Testis (tissue), 2 donors: ENCODE measurements around the gene MACROD2.

Experiments used
- CTCF ChIP-seq, 3 experiments: fragments of 450-650 bp in 2 of 3; fragments of 200-600 bp in 1 of 3; sonication (generic) in 1 of 3; IDR thresholded peaks; one replicate each; pipeline ENCODE4 v1.5.1; 2016 to 2019; ENCODE audit warnings: antibody characterized with exemption in 3 of 3, mild to moderate bottlenecking in 2 of 3, moderate library complexity in 1 of 3
- POLR2A ChIP-seq: fragments of 450-650 bp; IDR thresholded peaks from one replicate; pipeline ENCODE4 v1.6.1; 2017; ENCODE audit warnings: antibody characterized with exemption, mild to moderate bottlenecking, moderate library complexity

- TF ChIP-seq POLR2A (no peak), CTCF (IDR thresholded peaks at IDR 0.05) (no peak)
Measured at GRCh38 chr20:14723614-14724013, 728.3 kb downstream of the MACROD2 start.
